ENCODE results near the gene PPIB.
"Not testable (repeated sequence)": the region's sequence is repeated elsewhere in the genome, so short reads cannot be mapped to it uniquely, and the experiment has no call there.

GRCh38 chr15:64120322-64120721, 42.5 kb downstream of the PPIB start:
- not testable (repeated sequence) for TF ChIP-seq CTCF (IDR thresholded peaks at IDR 0.05); POLR2AphosphoS5 (IDR thresholded peaks at IDR 0.05); POLR2A (IDR thresholded peaks at IDR 0.05; ENCODE audit: low read depth)

Data from esophagus muscularis mucosa (tissue), 3 donors.